ENCODE data around the gene OSBPL8.

- TF ChIP-seq CTCF (IDR thresholded peaks at IDR 0.05) (no peak), POLR2A (IDR thresholded peaks at IDR 0.05) (no peak), POLR2AphosphoS5 (IDR thresholded peaks at IDR 0.05) (no peak), EP300 (IDR thresholded peaks at IDR 0.05) (no peak)
Measured at GRCh38 chr12:76432733-76433132, 126.8 kb downstream of the OSBPL8 start.

Data from stomach (tissue), 4 donors.